Subcutaneous adipose tissue (tissue), 4 donors: ENCODE data around the gene KIF18B. TPM values are rescaled to one million over a fixed set of nuclear protein-coding genes. Genes with fewer than 3 reads are reported as not detected.

Source experiments
- total RNA-seq, 4 donors: library from RNA; depleted of rRNA; stranded (reverse); fragments of >200 nt; gene quantifications; one replicate each; pipeline ENCODE4 v1.1.0, GENCODE V29; 2016
- TF ChIP-seq, protein P1 (sequence below): fragments of 450-650 bp; IDR thresholded peaks from one replicate; pipeline ENCODE4 v1.5.1; 2016; ENCODE audit warnings: low read depth, mild to moderate bottlenecking, control low read depth, antibody characterized with exemption, moderate library complexity

Gene KIF18B
- total RNA-seq, 4 donors from 2014 or later = 0.66 to 1.4 TPM; not detected in 2

DNA sequence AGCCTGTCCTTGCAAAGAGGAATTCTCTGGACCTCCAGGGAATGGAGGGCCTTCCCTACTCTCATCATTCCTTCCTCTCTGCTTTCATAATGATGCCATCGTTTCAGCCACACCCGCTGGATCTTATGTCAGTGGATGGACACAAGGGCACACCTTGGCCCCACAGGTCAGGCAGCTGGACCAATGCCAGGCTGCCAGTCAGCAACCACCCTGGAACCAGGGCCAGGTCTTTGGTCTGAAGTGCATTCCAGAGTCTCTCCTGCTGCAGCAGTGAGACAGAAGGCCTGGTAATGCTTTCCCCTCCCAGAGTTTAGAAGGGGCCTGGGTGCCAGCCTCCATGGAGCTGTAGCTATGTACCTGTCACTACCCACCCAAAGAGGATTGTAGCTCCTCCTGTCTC, 13.1 kb upstream of the KIF18B start:
- TF ChIP-seq, protein P1, sequence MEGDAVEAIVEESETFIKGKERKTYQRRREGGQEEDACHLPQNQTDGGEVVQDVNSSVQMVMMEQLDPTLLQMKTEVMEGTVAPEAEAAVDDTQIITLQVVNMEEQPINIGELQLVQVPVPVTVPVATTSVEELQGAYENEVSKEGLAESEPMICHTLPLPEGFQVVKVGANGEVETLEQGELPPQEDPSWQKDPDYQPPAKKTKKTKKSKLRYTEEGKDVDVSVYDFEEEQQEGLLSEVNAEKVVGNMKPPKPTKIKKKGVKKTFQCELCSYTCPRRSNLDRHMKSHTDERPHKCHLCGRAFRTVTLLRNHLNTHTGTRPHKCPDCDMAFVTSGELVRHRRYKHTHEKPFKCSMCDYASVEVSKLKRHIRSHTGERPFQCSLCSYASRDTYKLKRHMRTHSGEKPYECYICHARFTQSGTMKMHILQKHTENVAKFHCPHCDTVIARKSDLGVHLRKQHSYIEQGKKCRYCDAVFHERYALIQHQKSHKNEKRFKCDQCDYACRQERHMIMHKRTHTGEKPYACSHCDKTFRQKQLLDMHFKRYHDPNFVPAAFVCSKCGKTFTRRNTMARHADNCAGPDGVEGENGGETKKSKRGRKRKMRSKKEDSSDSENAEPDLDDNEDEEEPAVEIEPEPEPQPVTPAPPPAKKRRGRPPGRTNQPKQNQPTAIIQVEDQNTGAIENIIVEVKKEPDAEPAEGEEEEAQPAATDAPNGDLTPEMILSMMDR = no peak

DNA sequence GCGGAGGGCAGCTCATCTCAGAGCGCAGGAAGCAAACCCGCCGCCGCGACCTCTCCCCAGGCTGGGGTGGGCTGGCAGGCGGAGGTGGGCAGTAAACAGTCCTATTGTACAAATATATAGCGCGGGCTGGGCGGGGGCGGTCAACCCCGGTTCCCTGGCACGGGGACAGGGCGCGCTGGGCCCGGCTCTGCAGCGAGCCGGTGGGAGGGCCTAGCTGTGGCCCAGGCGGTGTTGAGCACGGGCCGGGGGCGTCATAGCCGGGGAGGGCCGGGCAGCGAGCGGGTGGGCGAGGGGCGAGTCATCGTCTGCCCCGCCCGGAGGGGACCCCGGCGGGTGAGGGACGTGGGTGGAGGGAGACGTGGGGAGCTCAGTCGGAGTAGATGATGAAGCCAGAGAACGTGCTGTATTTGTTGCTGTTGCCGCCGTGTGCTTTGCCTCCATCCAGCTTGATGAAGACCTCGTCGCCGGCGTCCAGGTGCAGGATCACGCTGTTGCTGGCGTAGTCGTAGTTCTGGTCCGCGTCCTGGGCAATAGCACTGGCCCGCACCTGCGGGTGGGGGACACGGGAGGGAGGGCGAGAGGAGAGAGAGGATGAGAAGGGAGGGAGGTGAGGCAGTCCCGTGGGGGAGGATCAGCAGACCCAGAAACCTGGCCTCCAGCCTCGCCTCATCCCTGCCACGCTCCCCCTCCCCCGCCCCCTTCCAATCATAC, 12.4 kb upstream of the KIF18B start:
- TF ChIP-seq, protein P1 = no peak

DNA sequence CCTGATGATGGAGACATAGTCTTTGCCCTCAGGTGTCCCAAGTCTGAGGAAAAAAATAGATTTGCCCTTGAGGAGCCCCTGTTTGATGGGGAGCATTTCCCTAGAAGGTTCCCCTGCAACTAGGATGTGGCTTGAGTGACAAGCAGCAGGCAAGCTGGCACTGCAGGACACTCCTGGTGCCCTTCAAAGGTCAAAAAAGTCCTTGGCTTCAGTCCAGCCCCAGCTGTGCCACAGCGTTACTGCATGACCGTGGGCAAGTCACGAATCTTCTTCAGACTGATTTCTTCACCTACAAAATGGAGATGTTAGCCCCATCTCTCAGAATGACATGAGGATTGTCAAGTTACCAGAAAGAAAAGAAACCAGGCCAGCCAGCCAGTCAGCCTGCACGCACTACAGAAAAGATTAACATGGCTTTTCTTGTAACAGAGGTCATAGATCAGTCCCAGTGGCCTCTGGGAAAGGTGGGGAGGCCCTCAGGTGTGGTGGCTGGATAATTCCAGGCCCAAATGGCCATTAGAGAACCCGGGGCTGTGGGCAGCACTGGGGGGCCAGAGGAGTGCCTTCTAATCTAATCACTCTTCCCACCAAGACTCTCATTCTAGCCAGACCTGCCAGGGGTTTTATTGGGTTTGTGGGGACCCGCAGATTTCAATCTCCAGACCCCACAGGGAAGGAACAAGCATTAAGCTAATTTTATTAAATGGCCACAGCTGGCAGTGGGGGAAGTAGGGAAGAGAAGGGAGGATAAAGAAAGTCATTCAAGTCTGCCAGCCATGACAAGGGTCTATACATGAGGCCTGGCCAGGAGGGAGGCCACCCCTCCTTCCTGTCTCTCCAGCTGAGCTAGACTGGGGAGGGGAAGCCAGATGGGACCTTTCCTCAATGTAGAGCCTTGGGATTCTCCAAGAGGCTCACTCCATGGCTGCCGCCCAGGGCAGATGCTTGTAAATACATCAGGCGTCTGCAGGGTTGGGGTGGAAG, 9.7 kb upstream of the KIF18B start:
- TF ChIP-seq, protein P1 = no peak

- TF ChIP-seq, protein P1 = no peak
Observed at GRCh38 chr17:44955674-44956425, 8.3 kb upstream of the KIF18B start.

DNA sequence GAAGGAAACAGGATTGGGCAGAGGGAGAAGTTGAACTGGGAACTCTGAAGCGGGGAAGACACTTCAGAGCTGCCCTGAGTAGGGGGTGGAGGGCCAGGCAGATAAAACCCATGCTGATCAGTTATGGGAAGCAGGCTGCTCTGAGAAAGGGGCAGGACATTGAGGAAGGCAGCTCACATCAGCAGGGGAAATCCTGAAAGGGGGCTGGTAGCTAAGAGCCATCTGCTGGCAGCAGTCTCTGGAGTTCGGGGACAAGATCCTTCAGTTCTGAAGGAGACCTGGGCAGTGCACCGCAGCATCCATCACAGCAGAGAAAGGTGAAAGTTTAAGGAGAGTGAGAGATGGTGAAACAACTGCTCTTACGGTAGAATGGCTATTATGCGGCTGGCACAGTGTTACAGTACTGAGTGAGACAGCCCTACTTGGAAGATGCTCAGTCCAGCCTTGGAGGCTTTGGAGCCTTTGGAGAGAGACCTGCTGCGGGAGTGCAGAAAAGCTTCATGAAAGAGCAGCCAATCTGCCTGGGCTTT, 5.4 kb upstream of the KIF18B start:
- TF ChIP-seq, protein P1 = no peak

DNA sequence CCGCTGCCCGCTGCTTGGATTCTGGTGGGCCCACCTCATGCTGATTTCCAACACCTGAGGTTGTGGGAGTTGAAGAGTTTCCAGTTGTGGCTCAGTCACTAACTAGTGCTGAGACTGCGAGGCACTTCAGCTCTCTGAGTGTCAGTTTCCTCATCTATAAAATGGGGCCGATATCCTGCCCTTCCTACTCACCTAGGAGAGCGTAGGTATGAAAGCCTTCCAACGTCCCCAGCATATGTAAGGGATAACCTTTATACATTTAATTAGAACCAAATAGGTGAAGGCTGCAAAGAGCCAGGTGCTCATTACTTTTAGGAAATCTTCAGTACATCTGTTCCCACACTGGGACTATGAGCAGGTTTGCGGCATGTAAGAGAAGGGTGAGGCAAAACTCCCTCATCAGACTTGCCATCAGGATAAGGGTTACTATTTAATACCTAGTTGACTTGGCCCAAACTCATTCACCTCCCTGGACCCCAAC, 782 bp upstream of the KIF18B start:
- TF ChIP-seq, protein P1 = no peak
